ENCODE results near the gene HDAC4. TPM values are rescaled to one million over a fixed set of nuclear protein-coding genes. Genes with fewer than 3 reads are reported as not detected.
A peak's percentile ranks its signal among the peaks of the same experiment; 100 is the strongest.

The HDAC4 gene
- total RNA-seq, 2 experiments from 2014 or later, result 25.2 to 65.1 TPM

GRCh38 chr2:239412905-239413603 is 12.2 kb upstream of the HDAC4 start:
- DNase-seq, result no peak
- H3K27ac Mint-ChIP-seq, result no peak overlapping the region
- no peak overlapping the region for H3K4me3 Mint-ChIP-seq
- peaks cover 38% of the 10 kb centered on the region for H3K27me3 Mint-ChIP-seq
- ATAC-seq, result no peak
- peaks cover 2% of the 10 kb centered on the region for H3K36me3 Mint-ChIP-seq
- peaks cover 14% of the 10 kb centered on the region for H3K4me1 Mint-ChIP-seq
- no peaks in the 10 kb centered on the region for H3K9me3 Mint-ChIP-seq (ENCODE audit: low read depth)
- CTCF ChIA-PET, result no interaction called here

- peaks cover 2% of the 10 kb centered on the region for H3K36me3 Mint-ChIP-seq
- CTCF ChIA-PET, result no interaction called here
- H3K27me3 Mint-ChIP-seq, result peaks cover 29% of the 10 kb centered on the region
- H3K4me3 Mint-ChIP-seq, result no peak overlapping the region
- peaks cover 14% of the 10 kb centered on the region for H3K4me1 Mint-ChIP-seq
- ATAC-seq (no peak), DNase-seq (no peak)
- H3K27ac Mint-ChIP-seq, result no peak overlapping the region
- no peaks in the 10 kb centered on the region for H3K9me3 Mint-ChIP-seq (ENCODE audit: low read depth)
Measured at GRCh38 chr2:239411549-239412319, 10.9 kb upstream of the HDAC4 start.

- CTCF ChIA-PET, result no interaction called here
Measured at GRCh38 chr2:239411117-239411516, 10.3 kb upstream of the HDAC4 start.

GRCh38 chr2:239409976-239410375 is 9.2 kb upstream of the HDAC4 start:
- Mint-ChIP-seq H3K4me3 (no peak overlapping the region), H3K36me3 (peaks cover 2% of the 10 kb centered on the region), H3K27ac (no peak overlapping the region), H3K27me3 (peaks cover 22% of the 10 kb centered on the region), H3K9me3 (ENCODE audit: low read depth) (no peaks in the 10 kb centered on the region), H3K4me1 (peaks cover 14% of the 10 kb centered on the region)
- DNase-seq, result no peak
- CTCF ChIA-PET, result no interaction called here
- ATAC-seq, result no peak

More at GRCh38 chr2:239411117-239411516, 10.3 kb upstream of the HDAC4 start:
- Mint-ChIP-seq H3K27me3 (peaks cover 27% of the 10 kb centered on the region), H3K4me1 (peaks cover 14% of the 10 kb centered on the region), H3K27ac (no peak overlapping the region), H3K36me3 (peaks cover 2% of the 10 kb centered on the region), H3K4me3 (no peak overlapping the region), H3K9me3 (ENCODE audit: low read depth) (no peaks in the 10 kb centered on the region)
- ATAC-seq (no peak), DNase-seq (no peak)

- no peaks in the 10 kb centered on the region for H3K9me3 Mint-ChIP-seq (ENCODE audit: low read depth)
- CTCF ChIA-PET, result no interaction called here
- peaks cover 9% of the 10 kb centered on the region for H3K4me1 Mint-ChIP-seq
- H3K36me3 Mint-ChIP-seq, result peaks cover 6% of the 10 kb centered on the region
- DNase-seq (no peak), ATAC-seq (no peak)
- peaks cover 29% of the 10 kb centered on the region for H3K27me3 Mint-ChIP-seq
- H3K27ac Mint-ChIP-seq, result no peak overlapping the region
- no peak overlapping the region for H3K4me3 Mint-ChIP-seq
Measured at GRCh38 chr2:239407112-239407511, 6.3 kb upstream of the HDAC4 start.

GRCh38 chr2:239406316-239406995 is 5.6 kb upstream of the HDAC4 start:
- no peak overlapping the region for H3K27ac Mint-ChIP-seq
- DNase-seq (no peak), ATAC-seq (no peak)
- H3K36me3 Mint-ChIP-seq, result peaks cover 8% of the 10 kb centered on the region
- CTCF ChIA-PET, result no interaction called here
- peaks cover 27% of the 10 kb centered on the region for H3K27me3 Mint-ChIP-seq
- H3K4me1 Mint-ChIP-seq, result peaks cover 11% of the 10 kb centered on the region
- no peak overlapping the region for H3K4me3 Mint-ChIP-seq
- no peaks in the 10 kb centered on the region for H3K9me3 Mint-ChIP-seq (ENCODE audit: low read depth)

GRCh38 chr2:239405071-239405470 is 4.3 kb upstream of the HDAC4 start:
- H3K36me3 Mint-ChIP-seq, result peaks cover 8% of the 10 kb centered on the region
- no peak for DNase-seq
- no peak overlapping the region for H3K4me3 Mint-ChIP-seq
- no peak overlapping the region for H3K27ac Mint-ChIP-seq
- H3K4me1 Mint-ChIP-seq, result peaks cover 11% of the 10 kb centered on the region
- H3K9me3 Mint-ChIP-seq (ENCODE audit: low read depth), result no peaks in the 10 kb centered on the region
- ATAC-seq, result no peak
- CTCF ChIA-PET, result no interaction called here
- H3K27me3 Mint-ChIP-seq, result peaks cover 21% of the 10 kb centered on the region

GRCh38 chr2:239402666-239403065 is 1.8 kb upstream of the HDAC4 start:
- CTCF ChIA-PET, result interaction anchor here (1.2 to 2.2 kb wide), 3 partner anchors 127 to 741 kb away, joined by 3 to 10 read pairs (median 4); no protein-coding TSS in a partner anchor
- ATAC-seq (no peak), DNase-seq (no peak)
- H3K9me3 Mint-ChIP-seq (ENCODE audit: low read depth), result no peaks in the 10 kb centered on the region
- H3K27me3 Mint-ChIP-seq, result peaks cover 14% of the 10 kb centered on the region
- H3K36me3 Mint-ChIP-seq, result peaks cover 11% of the 10 kb centered on the region
- peak overlapping the region; percentile 84 for H3K4me3 Mint-ChIP-seq
- peaks cover 25% of the 10 kb centered on the region for H3K4me1 Mint-ChIP-seq
- no peak overlapping the region for H3K27ac Mint-ChIP-seq

GRCh38 chr2:239401881-239402233 is 1.0 kb upstream of the HDAC4 start:
- peak overlapping the region; percentile 84 for H3K4me3 Mint-ChIP-seq
- CTCF ChIA-PET, result interaction anchor here (1.2 to 2.2 kb wide), 2 partner anchors 134 to 742 kb away, joined by 4 to 10 read pairs; no protein-coding TSS in a partner anchor
- ATAC-seq, result peak; percentile 7

GRCh38 chr2:239401067-239401880 is 454 bp upstream of the HDAC4 start:
- CTCF ChIA-PET, result interaction anchor here (0.6 to 2.2 kb wide), 5 partner anchors 9 to 134 kb away, joined by 3 to 10 read pairs (median 5); no protein-coding TSS in a partner anchor

More at GRCh38 chr2:239401881-239402233, 1.0 kb upstream of the HDAC4 start:
- no peak for DNase-seq
- H3K9me3 Mint-ChIP-seq (ENCODE audit: low read depth), result no peaks in the 10 kb centered on the region
- peaks cover 14% of the 10 kb centered on the region for H3K27me3 Mint-ChIP-seq
- peak overlapping the region; percentile 95 for H3K27ac Mint-ChIP-seq
- H3K36me3 Mint-ChIP-seq, result peaks cover 11% of the 10 kb centered on the region
- H3K4me1 Mint-ChIP-seq, result peaks cover 30% of the 10 kb centered on the region

GRCh38 chr2:239399921-239400595 is 762 bp downstream of the HDAC4 start:
- Mint-ChIP-seq H3K4me1 (peaks cover 32% of the 10 kb centered on the region), H3K27me3 (peaks cover 9% of the 10 kb centered on the region), H3K36me3 (peaks cover 11% of the 10 kb centered on the region), H3K9me3 (ENCODE audit: low read depth) (no peaks in the 10 kb centered on the region), H3K27ac (peak overlapping the region; percentile 88), H3K4me3 (peak overlapping the region; percentile 86)
- CTCF ChIA-PET, result interaction anchor here (0.7 kb wide), 1 partner anchor 726 kb away, joined by 3 read pairs; no protein-coding TSS in a partner anchor
- DNase-seq (peak; percentile 53), ATAC-seq (no peak)

More at GRCh38 chr2:239401067-239401880, 454 bp upstream of the HDAC4 start:
- H3K27ac Mint-ChIP-seq, result peak overlapping the region; percentile 95
- peaks cover 32% of the 10 kb centered on the region for H3K4me1 Mint-ChIP-seq
- no peaks in the 10 kb centered on the region for H3K9me3 Mint-ChIP-seq (ENCODE audit: low read depth)
- DNase-seq, result peak; percentile 99
- peaks cover 14% of the 10 kb centered on the region for H3K27me3 Mint-ChIP-seq
- H3K4me3 Mint-ChIP-seq, result peak overlapping the region; percentile 84
- peak; percentile 92 for ATAC-seq
- peaks cover 11% of the 10 kb centered on the region for H3K36me3 Mint-ChIP-seq

GRCh38 chr2:239399433-239399920 is 1.3 kb downstream of the HDAC4 start:
- ATAC-seq, result no peak
- peaks cover 32% of the 10 kb centered on the region for H3K4me1 Mint-ChIP-seq
- CTCF ChIA-PET, result interaction anchor here (0.7 to 3.5 kb wide), 4 partner anchors 124 to 726 kb away, joined by 3 to 12 read pairs (median 3); no protein-coding TSS in a partner anchor
- peaks cover 6% of the 10 kb centered on the region for H3K27me3 Mint-ChIP-seq
- H3K9me3 Mint-ChIP-seq (ENCODE audit: low read depth), result no peaks in the 10 kb centered on the region
- DNase-seq, result peak; percentile 72
- peak overlapping the region; percentile 88 for H3K27ac Mint-ChIP-seq
- peaks cover 11% of the 10 kb centered on the region for H3K36me3 Mint-ChIP-seq
- H3K4me3 Mint-ChIP-seq, result peak overlapping the region; percentile 86

Measured in activated CD8-positive, alpha-beta memory T cell treated with anti-CD3 and anti-CD28 coated beads, Interleukin-2, amount 10 ng/mL, durations not matched to agents 7 days and 5 days (primary cell).